Bronchial epithelial cell (primary cell): ENCODE results near the gene FSTL4. TPM values are rescaled to one million over a fixed set of nuclear protein-coding genes. Genes with fewer than 3 reads are reported as not detected.

Experiments used
- DNase-seq: peaks from one replicate; pipeline ENCODE4 v3.0.0-alpha.2; 2010; ENCODE audit warnings: low read depth
- FAIRE-seq: peaks from 2 replicates; lab custom pipeline; 2011; peaks lifted over from hg19 to GRCh38; lab: Jason Lieb, UNC
- H3K27me3 ChIP-seq: 2 replicates; pipeline ENCODE4 v1.5.1; 2011; ENCODE audit warnings: low read length; ENCODE audit not compliant: control insufficient read depth, insufficient read depth
- H3K36me3 ChIP-seq: 2 replicates; pipeline ENCODE4 v1.5.1; 2011; ENCODE audit warnings: low read length; ENCODE audit not compliant: control insufficient read depth, insufficient read depth
- H3K4me3 ChIP-seq: 2 replicates; pipeline ENCODE4 v1.5.1; 2011; ENCODE audit warnings: mild to moderate bottlenecking, low read depth, low read length, control low read depth
- CTCF ChIP-seq: IDR thresholded peaks from 2 replicates; pipeline ENCODE4 v1.5.1; 2011; ENCODE audit warnings: mild to moderate bottlenecking, moderate library complexity, low read length, control low read depth, inconsistent platforms; ENCODE audit not compliant: insufficient read depth, severe bottlenecking
- total RNA-seq: library from RNA; depleted of rRNA; stranded (reverse); fragments of >200 nt; gene quantifications from 2 replicates; pipeline ENCODE4 v1.2.1, GENCODE V29; 2014

FSTL4 gene
- total RNA-seq, 1 donor from 2014 or later: not detected

GRCh38 chr5:133607451-133607850 lies 4.9 kb downstream of the FSTL4 start:
- no peak for TF ChIP-seq CTCF
- no peak overlapping the region for H3K4me3 ChIP-seq
- no peaks in the 10 kb centered on the region for H3K36me3 ChIP-seq
- DNase-seq: no peak
- no peak for FAIRE-seq
- H3K27me3 ChIP-seq: peaks cover 18% of the 10 kb centered on the region

GRCh38 chr5:133606835-133607234 lies 5.5 kb downstream of the FSTL4 start:
- Histone ChIP-seq H3K36me3 (no peaks in the 10 kb centered on the region), H3K4me3 (no peak overlapping the region), H3K27me3 (peaks cover 17% of the 10 kb centered on the region)
- no peak for TF ChIP-seq CTCF
- DNase-seq (no peak), FAIRE-seq (no peak)

- no peaks in the 10 kb centered on the region for H3K36me3 ChIP-seq
- DNase-seq (no peak), FAIRE-seq (no peak)
- peaks cover 8% of the 10 kb centered on the region for H3K27me3 ChIP-seq
- no peak overlapping the region for H3K4me3 ChIP-seq
- no peak for TF ChIP-seq CTCF
Observed at GRCh38 chr5:133605323-133605722, 7.0 kb downstream of the FSTL4 start.

GRCh38 chr5:133603711-133604110 lies 8.6 kb downstream of the FSTL4 start:
- FAIRE-seq (no peak), DNase-seq (no peak)
- H3K27me3 ChIP-seq: peaks cover 4% of the 10 kb centered on the region
- H3K4me3 ChIP-seq: no peak overlapping the region
- H3K36me3 ChIP-seq: no peaks in the 10 kb centered on the region
- no peak for TF ChIP-seq CTCF

- no peak for TF ChIP-seq CTCF
- Histone ChIP-seq H3K36me3 (no peaks in the 10 kb centered on the region), H3K27me3 (peaks cover 4% of the 10 kb centered on the region), H3K4me3 (no peak overlapping the region)
- DNase-seq (no peak), FAIRE-seq (no peak)
Observed at GRCh38 chr5:133602835-133603380, 9.4 kb downstream of the FSTL4 start.

GRCh38 chr5:133599600-133599999 lies 12.7 kb downstream of the FSTL4 start:
- Histone ChIP-seq H3K4me3 (no peak overlapping the region), H3K27me3 (peaks cover 2% of the 10 kb centered on the region), H3K36me3 (no peaks in the 10 kb centered on the region)
- no peak for TF ChIP-seq CTCF
- DNase-seq (no peak), FAIRE-seq (no peak)
